Panc1 (cell line): ENCODE data around the gene GPC1. TPM values are rescaled to one million over a fixed set of nuclear protein-coding genes. Genes with fewer than 3 reads are reported as not detected.

Experiments used
- ATAC-seq: fragments of 200-7000 bp; cut with Tn5 transposase; 2 replicates; pipeline ENCODE4 v1.9.1; 2020; ENCODE audit warnings: mild to moderate bottlenecking, moderate library complexity
- BruUV-seq: library from RNA; stranded (reverse); fragments of 400-500 nt; replicated peaks from 2 replicates; lab custom pipeline; 2021; lab: Mats Ljungman, UMichigan
- CTCF ChIA-PET: fragments of 300-600 bp; sonication (Branson Sonifier 250); formaldehyde crosslinking; loops from one replicate; lab custom pipeline; 2022; ENCODE audit warnings: antibody characterized with exemption; lab: Charles Lee
- POLR2A ChIA-PET: fragments of 300-600 bp; sonication (Branson Sonifier 250); formaldehyde crosslinking; loops from one replicate; lab custom pipeline; 2022; ENCODE audit warnings: antibody characterized with exemption; lab: Charles Lee
- DNase-seq: peaks from one replicate; pipeline ENCODE4 v3.0.0-alpha.2; 2010; ENCODE audit warnings: low read depth, low spot score
- H3K27ac ChIP-seq: 2 replicates; pipeline ENCODE4 v1.5.1; 2011; ENCODE audit warnings: mild to moderate bottlenecking, low read length, inconsistent platforms
- H3K27me3 ChIP-seq: fragments of 200-500 bp; sonication (Bioruptor generic); 2 replicates; pipeline ENCODE4 v1.6.0; 2014; ENCODE audit warnings: low read length, inconsistent platforms; ENCODE audit not compliant: control insufficient read depth, insufficient read depth
- H3K36me3 ChIP-seq: fragments of 200-500 bp; sonication (Bioruptor generic); 2 replicates; pipeline ENCODE4 v1.5.1; 2014; ENCODE audit warnings: inconsistent platforms, mild to moderate bottlenecking, low read length, moderate library complexity; ENCODE audit not compliant: control insufficient read depth, insufficient read depth
- H3K4me1 ChIP-seq: 2 replicates; pipeline ENCODE4 v1.5.1; 2011; ENCODE audit warnings: inconsistent platforms, mild to moderate bottlenecking, low read length, moderate library complexity; ENCODE audit not compliant: control insufficient read depth, insufficient read depth
- H3K4me3 ChIP-seq, 2 experiments: 2 replicates each; pipeline ENCODE4 v1.5.1; 2011 to 2012; ENCODE audit warnings: low read depth in 2 of 2, low read length in 2 of 2, mild to moderate bottlenecking in 2 of 2, inconsistent platforms in 1 of 2, moderate library complexity in 1 of 2
- H3K9me3 ChIP-seq: fragments of 200-500 bp; sonication (Bioruptor generic); 2 replicates; pipeline ENCODE4 v1.5.1; 2014; ENCODE audit warnings: low read depth, mild to moderate bottlenecking, inconsistent platforms, low read length, moderate library complexity; ENCODE audit not compliant: control insufficient read depth, insufficient read depth
- POLR2AphosphoS5 ChIP-seq: IDR thresholded peaks from 2 replicates; pipeline ENCODE4 v1.6.1; 2012; ENCODE audit warnings: mild to moderate bottlenecking, low read depth, low read length, moderate library complexity
- SIN3A ChIP-seq: IDR thresholded peaks from 2 replicates; pipeline ENCODE4 v1.6.1; 2012; ENCODE audit warnings: low read depth, mild to moderate bottlenecking, low read length, moderate library complexity, borderline replicate concordance; ENCODE audit not compliant: insufficient read depth
- TCF7L2 ChIP-seq: IDR thresholded peaks from 2 replicates; pipeline ENCODE4 v1.6.1; 2011; ENCODE audit warnings: mild to moderate bottlenecking, low read depth, low read length, inconsistent platforms
- in situ Hi-C: cut with HindIII; loops from 2 replicates; pipeline ENCODE4 v1.10.0; 2016; ENCODE audit warnings: low sequenced_read_pairs, low pct_unique_long_range_greater_than_20kb
- intact Hi-C: fragments of 100-400 bp; cut with micrococcal nuclease; formaldehyde crosslinking; loops from one replicate; pipeline ENCODE4 v1.10.0; 2022; ENCODE audit not compliant: unreplicated experiment
- total RNA-seq: library from RNA; stranded (reverse); gene quantifications from one replicate; pipeline ENCODE4 v1.2.1, GENCODE V29; 2021; ENCODE audit not compliant: unreplicated experiment
- TF ChIP-seq, protein P1 (sequence below), 2 experiments: IDR thresholded peaks; 2 replicates each; pipeline ENCODE4 v1.6.1; 2011 to 2012; ENCODE audit warnings: low read depth in 2 of 2, control low read depth in 1 of 2, low read length in 1 of 2, mild to moderate bottlenecking in 1 of 2, moderate library complexity in 1 of 2; ENCODE audit not compliant: insufficient read depth in 1 of 2
- TF ChIP-seq, protein P2 (sequence below): fragments of 450-650 bp; IDR thresholded peaks from 2 replicates; pipeline ENCODE4 v1.5.1; 2017; ENCODE audit warnings: mild to moderate bottlenecking

Gene GPC1
- total RNA-seq, 1 experiment from 2014 or later = 88.7 TPM

DNA sequence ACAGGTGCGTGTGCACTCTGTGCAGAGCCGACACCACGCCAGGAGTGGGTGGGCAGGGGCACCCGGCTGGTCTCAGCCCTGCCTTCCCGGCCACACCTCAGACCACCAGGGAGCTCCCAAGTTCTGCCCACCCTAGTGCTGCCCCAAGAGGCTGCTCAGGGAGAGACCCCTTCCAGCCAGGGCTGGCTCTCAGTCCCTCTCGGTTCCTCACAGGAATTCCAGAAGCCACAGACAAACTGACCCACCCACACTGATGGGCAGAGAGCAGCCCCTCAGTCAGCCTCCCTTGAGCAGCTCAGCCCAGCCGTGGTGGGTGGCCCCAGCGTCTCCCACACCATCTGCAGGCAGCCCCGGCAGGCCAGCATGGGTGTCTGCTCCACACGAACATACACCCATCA lies 33.8 kb downstream of the GPC1 start:
- ChIA-PET POLR2A (no interaction called here), CTCF (no interaction called here)
- TF ChIP-seq, protein P1, sequence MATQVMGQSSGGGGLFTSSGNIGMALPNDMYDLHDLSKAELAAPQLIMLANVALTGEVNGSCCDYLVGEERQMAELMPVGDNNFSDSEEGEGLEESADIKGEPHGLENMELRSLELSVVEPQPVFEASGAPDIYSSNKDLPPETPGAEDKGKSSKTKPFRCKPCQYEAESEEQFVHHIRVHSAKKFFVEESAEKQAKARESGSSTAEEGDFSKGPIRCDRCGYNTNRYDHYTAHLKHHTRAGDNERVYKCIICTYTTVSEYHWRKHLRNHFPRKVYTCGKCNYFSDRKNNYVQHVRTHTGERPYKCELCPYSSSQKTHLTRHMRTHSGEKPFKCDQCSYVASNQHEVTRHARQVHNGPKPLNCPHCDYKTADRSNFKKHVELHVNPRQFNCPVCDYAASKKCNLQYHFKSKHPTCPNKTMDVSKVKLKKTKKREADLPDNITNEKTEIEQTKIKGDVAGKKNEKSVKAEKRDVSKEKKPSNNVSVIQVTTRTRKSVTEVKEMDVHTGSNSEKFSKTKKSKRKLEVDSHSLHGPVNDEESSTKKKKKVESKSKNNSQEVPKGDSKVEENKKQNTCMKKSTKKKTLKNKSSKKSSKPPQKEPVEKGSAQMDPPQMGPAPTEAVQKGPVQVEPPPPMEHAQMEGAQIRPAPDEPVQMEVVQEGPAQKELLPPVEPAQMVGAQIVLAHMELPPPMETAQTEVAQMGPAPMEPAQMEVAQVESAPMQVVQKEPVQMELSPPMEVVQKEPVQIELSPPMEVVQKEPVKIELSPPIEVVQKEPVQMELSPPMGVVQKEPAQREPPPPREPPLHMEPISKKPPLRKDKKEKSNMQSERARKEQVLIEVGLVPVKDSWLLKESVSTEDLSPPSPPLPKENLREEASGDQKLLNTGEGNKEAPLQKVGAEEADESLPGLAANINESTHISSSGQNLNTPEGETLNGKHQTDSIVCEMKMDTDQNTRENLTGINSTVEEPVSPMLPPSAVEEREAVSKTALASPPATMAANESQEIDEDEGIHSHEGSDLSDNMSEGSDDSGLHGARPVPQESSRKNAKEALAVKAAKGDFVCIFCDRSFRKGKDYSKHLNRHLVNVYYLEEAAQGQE (IDR thresholded peaks at IDR 0.05; ENCODE audit: insufficient read depth in 1 of 2, low read depth in 2 of 2, low read length in 1 of 2) = no peak
- TF ChIP-seq, protein P2, sequence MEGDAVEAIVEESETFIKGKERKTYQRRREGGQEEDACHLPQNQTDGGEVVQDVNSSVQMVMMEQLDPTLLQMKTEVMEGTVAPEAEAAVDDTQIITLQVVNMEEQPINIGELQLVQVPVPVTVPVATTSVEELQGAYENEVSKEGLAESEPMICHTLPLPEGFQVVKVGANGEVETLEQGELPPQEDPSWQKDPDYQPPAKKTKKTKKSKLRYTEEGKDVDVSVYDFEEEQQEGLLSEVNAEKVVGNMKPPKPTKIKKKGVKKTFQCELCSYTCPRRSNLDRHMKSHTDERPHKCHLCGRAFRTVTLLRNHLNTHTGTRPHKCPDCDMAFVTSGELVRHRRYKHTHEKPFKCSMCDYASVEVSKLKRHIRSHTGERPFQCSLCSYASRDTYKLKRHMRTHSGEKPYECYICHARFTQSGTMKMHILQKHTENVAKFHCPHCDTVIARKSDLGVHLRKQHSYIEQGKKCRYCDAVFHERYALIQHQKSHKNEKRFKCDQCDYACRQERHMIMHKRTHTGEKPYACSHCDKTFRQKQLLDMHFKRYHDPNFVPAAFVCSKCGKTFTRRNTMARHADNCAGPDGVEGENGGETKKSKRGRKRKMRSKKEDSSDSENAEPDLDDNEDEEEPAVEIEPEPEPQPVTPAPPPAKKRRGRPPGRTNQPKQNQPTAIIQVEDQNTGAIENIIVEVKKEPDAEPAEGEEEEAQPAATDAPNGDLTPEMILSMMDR = no peak
- TF ChIP-seq TCF7L2 = no peak
- no peak for TF ChIP-seq SIN3A
- no peak for TF ChIP-seq POLR2AphosphoS5
- Histone ChIP-seq H3K9me3 (peaks cover 6% of the 10 kb centered on the region; the same call in 1 of the 2 replicates), H3K36me3 (no peaks in the 10 kb centered on the region), H3K4me1 (no peaks in the 10 kb centered on the region), H3K4me3 (no peak overlapping the region), H3K27ac (no peak overlapping the region), H3K27me3 (no peaks in the 10 kb centered on the region)
- BruUV-seq = no TSS peak
- in situ Hi-C loops = no loop called here
- intact Hi-C loops = no loop called here
- ATAC-seq = no peak
- DNase-seq = no peak

DNA sequence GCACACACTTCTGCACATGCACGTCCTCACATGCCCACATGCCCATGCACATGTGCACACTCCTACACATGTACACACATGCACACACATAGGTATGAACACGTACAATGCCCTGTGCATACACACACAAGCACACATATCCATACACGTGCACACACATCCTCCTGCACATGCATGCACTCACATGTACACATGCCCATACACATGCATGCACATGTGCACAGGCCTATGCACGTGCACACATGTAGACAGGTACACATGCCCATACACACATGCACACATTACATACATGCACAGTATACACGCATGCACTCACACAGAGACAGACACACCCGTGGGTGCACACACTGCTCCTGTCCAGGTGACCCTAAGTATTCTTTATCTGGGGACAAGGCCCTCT lies 34.3 kb downstream of the GPC1 start:
- intact Hi-C loops (no loop called here), in situ Hi-C loops (no loop called here)
- H3K27me3 ChIP-seq = no peaks in the 10 kb centered on the region
- peaks cover 6% of the 10 kb centered on the region; the same call in 1 of the 2 replicates for H3K9me3 ChIP-seq
- TF ChIP-seq, protein P2 = no peak
- no peak for TF ChIP-seq POLR2AphosphoS5
- TF ChIP-seq, protein P1 (IDR thresholded peaks at IDR 0.05; ENCODE audit: insufficient read depth in 1 of 2, low read depth in 2 of 2, low read length in 1 of 2) = no peak
- no TSS peak for BruUV-seq
- CTCF ChIA-PET = no interaction called here
- DNase-seq = no peak
- H3K4me1 ChIP-seq = no peaks in the 10 kb centered on the region
- no peak for ATAC-seq
- H3K36me3 ChIP-seq = no peaks in the 10 kb centered on the region
- no peak overlapping the region for H3K4me3 ChIP-seq
- no peak overlapping the region for H3K27ac ChIP-seq
- POLR2A ChIA-PET = no interaction called here
